GM23338 (cell line): ENCODE data around the gene ICAM5. TPM values are rescaled to one million over a fixed set of nuclear protein-coding genes. Genes with fewer than 3 reads are reported as not detected.

ENCODE experiments used
- ATAC-seq: fragments of 200-7000 bp; cut with Tn5 transposase; 3 replicates; pipeline ENCODE4 v1.9.1; 2020
- DNase-seq: peaks from one replicate; pipeline ENCODE4 v3.0.0-alpha.2; 2015; ENCODE audit warnings: low spot score
- H2AFZ ChIP-seq: fragments of 200-600 bp; sonication (generic); 2 replicates; pipeline ENCODE4 v1.8.0; 2016; ENCODE audit warnings: antibody characterized with exemption, mild to moderate bottlenecking, moderate library complexity
- H3F3A ChIP-seq: fragments of 200-600 bp; sonication (generic); replicated peaks from 2 replicates; pipeline ENCODE4 v1.8.0; 2017; ENCODE audit warnings: antibody characterized with exemption, mixed run types, low read depth
- H3K27ac ChIP-seq: fragments of 200-600 bp; sonication (generic); 2 replicates; pipeline ENCODE4 v1.6.1; 2016; ENCODE audit warnings: low read depth
- H3K27me3 ChIP-seq: fragments of 200-600 bp; sonication (generic); 2 replicates; pipeline ENCODE4 v1.8.0; 2016; ENCODE audit warnings: mild to moderate bottlenecking, mixed run types, moderate library complexity; ENCODE audit not compliant: insufficient read depth
- H3K36me3 ChIP-seq: fragments of 200-600 bp; sonication (generic); 2 replicates; pipeline ENCODE4 v1.8.0; 2016; ENCODE audit warnings: mild to moderate bottlenecking; ENCODE audit not compliant: insufficient read depth
- H3K4me1 ChIP-seq: fragments of 200-600 bp; sonication (generic); 2 replicates; pipeline ENCODE4 v1.8.0; 2016; ENCODE audit warnings: mild to moderate bottlenecking, moderate library complexity; ENCODE audit not compliant: insufficient read depth
- H3K4me2 ChIP-seq: fragments of 200-600 bp; sonication (generic); 2 replicates; pipeline ENCODE4 v1.7.1; 2017; ENCODE audit warnings: mixed run types
- H3K4me3 ChIP-seq: fragments of 200-600 bp; sonication (generic); 2 replicates; pipeline ENCODE4 v1.6.1; 2016; ENCODE audit warnings: mixed run types
- H3K79me2 ChIP-seq: fragments of 200-600 bp; sonication (generic); replicated peaks from 2 replicates; pipeline ENCODE4 v1.8.0; 2017; ENCODE audit warnings: mild to moderate bottlenecking; ENCODE audit not compliant: insufficient read depth
- H3K9me2 ChIP-seq: fragments of 200-600 bp; sonication (generic); 2 replicates; pipeline ENCODE4 v1.8.0; 2017; ENCODE audit not compliant: insufficient read depth
- H4K20me1 ChIP-seq: fragments of 200-600 bp; sonication (generic); replicated peaks from 2 replicates; pipeline ENCODE4 v1.8.0; 2017; ENCODE audit warnings: mild to moderate bottlenecking; ENCODE audit not compliant: insufficient read depth
- H3K27ac Mint-ChIP-seq: 2 replicates; pipeline ENCODE4 v1.8.0; 2020; ENCODE audit warnings: inconsistent platforms, mild to moderate bottlenecking, moderate library complexity, mixed read lengths
- H3K27me3 Mint-ChIP-seq: 3 replicates; pipeline ENCODE4 v1.8.0; 2022; ENCODE audit warnings: low read depth, mild to moderate bottlenecking, moderate library complexity, mixed read lengths, inconsistent platforms; ENCODE audit not compliant: insufficient read depth, poor library complexity
- H3K36me3 Mint-ChIP-seq: 3 replicates; pipeline ENCODE4 v1.8.0; 2021; ENCODE audit warnings: low read depth, mild to moderate bottlenecking, inconsistent platforms, moderate library complexity, mixed read lengths
- H3K4me1 Mint-ChIP-seq: 3 replicates; pipeline ENCODE4 v1.8.0; 2020; ENCODE audit warnings: mild to moderate bottlenecking, inconsistent platforms, mixed read lengths
- H3K4me3 Mint-ChIP-seq: 3 replicates; pipeline ENCODE4 v1.8.0; 2021; ENCODE audit warnings: moderate library complexity, mild to moderate bottlenecking, inconsistent platforms, mixed read lengths
- H3K9me3 Mint-ChIP-seq: 3 replicates; pipeline ENCODE4 v1.8.0; 2020; ENCODE audit warnings: moderate library complexity, mild to moderate bottlenecking, inconsistent platforms, mixed read lengths
- CREB1 ChIP-seq: fragments of 250-450 bp; sonication (Bioruptor Pico); IDR thresholded peaks from 2 replicates; pipeline ENCODE4 v1.5.0; 2020; ENCODE audit warnings: low read depth, mild to moderate bottlenecking, moderate library complexity
- EZH2 ChIP-seq: fragments of 200-600 bp; sonication (generic); IDR thresholded peaks from one replicate; pipeline ENCODE4 v1.8.0; 2017; ENCODE audit warnings: antibody characterized with exemption, mild to moderate bottlenecking, low read depth; ENCODE audit not compliant: unreplicated experiment
- EZH2phosphoT487 ChIP-seq: fragments of 200-600 bp; sonication (generic); IDR thresholded peaks from one replicate; pipeline ENCODE4 v1.8.1; 2018; ENCODE audit warnings: antibody characterized with exemption; ENCODE audit not compliant: unreplicated experiment
- JUNB ChIP-seq: IDR thresholded peaks from one replicate; pipeline ENCODE4 v1.6.1; 2016; ENCODE audit warnings: antibody characterized with exemption; ENCODE audit not compliant: unreplicated experiment
- NANOG ChIP-seq: IDR thresholded peaks from 2 replicates; pipeline ENCODE4 v1.6.1; 2016; ENCODE audit warnings: antibody characterized with exemption, borderline replicate concordance
- POLR2AphosphoS5 ChIP-seq: IDR thresholded peaks from 2 replicates; pipeline ENCODE4 v1.6.1; 2016; ENCODE audit warnings: antibody characterized with exemption, low read depth
- STAT1 ChIP-seq: IDR thresholded peaks from one replicate; pipeline ENCODE4 v1.6.1; 2016; ENCODE audit warnings: antibody characterized with exemption; ENCODE audit not compliant: unreplicated experiment
- ZNF114 ChIP-seq: fragments of 250-450 bp; sonication (Bioruptor Pico); IDR thresholded peaks from 2 replicates; pipeline ENCODE4 v1.5.0; 2020; ENCODE audit warnings: mild to moderate bottlenecking, moderate library complexity
- ZNF331 ChIP-seq: fragments of 250-450 bp; sonication (Bioruptor Pico); IDR thresholded peaks from 2 replicates; pipeline ENCODE4 v1.5.0; 2020; ENCODE audit warnings: low read depth, mild to moderate bottlenecking, moderate library complexity
- ZNF462 ChIP-seq: fragments of 250-450 bp; sonication (Bioruptor Pico); IDR thresholded peaks from 2 replicates; pipeline ENCODE4 v1.5.0; 2020; ENCODE audit warnings: mild to moderate bottlenecking, moderate library complexity
- polyA plus RNA-seq: library from polyadenylated mRNA; unstranded; fragments of >200 nt; fragmentation: Nextera tagmentation; extraction: Ambion mirVana; gene quantifications from 2 replicates; pipeline ENCODE4 v1.2.1, GENCODE V29; 2016
- total RNA-seq: library from RNA; depleted of rRNA; stranded (reverse); fragments of >200 nt; shearing (Covaris generic); gene quantifications from 2 replicates; pipeline ENCODE4 v1.2.3, GENCODE V29; 2014
- TF ChIP-seq, protein P1 (sequence below), 2 experiments: fragments of 200-600 bp in 1 of 2; sonication (generic) in 1 of 2; conservative IDR thresholded peaks; 2 replicates each; pipeline versions ENCODE4 v1.5.1 to v1.6.1; 2016 to 2017; ENCODE audit warnings: antibody characterized with exemption in 2 of 2, low read depth in 2 of 2, mild to moderate bottlenecking in 2 of 2, moderate library complexity in 1 of 2
- TF ChIP-seq, protein P2 (sequence below): IDR thresholded peaks from 2 replicates; pipeline ENCODE4 v1.6.1; 2016; ENCODE audit warnings: antibody characterized with exemption
- TF ChIP-seq, protein P3 (sequence below): IDR thresholded peaks from one replicate; pipeline ENCODE4 v1.6.1; 2018; ENCODE audit warnings: antibody characterized with exemption; ENCODE audit not compliant: unreplicated experiment

The ICAM5 gene
- total and polyA plus RNA-seq, 2 experiments from 2014 or later, result 0.47 to 4.6 TPM

GRCh38 chr19:10262771-10263170 is 27.0 kb upstream of the ICAM5 start:
- H3K36me3 Mint-ChIP-seq, result peaks cover 11% of the 10 kb centered on the region
- Histone ChIP-seq H3F3A (peaks cover 3% of the 10 kb centered on the region), H2AFZ (no peak overlapping the region), H3K27me3 (no peaks in the 10 kb centered on the region), H3K79me2 (no peaks in the 10 kb centered on the region), H3K27ac (no peak overlapping the region), H4K20me1 (no peaks in the 10 kb centered on the region), H3K36me3 (no peaks in the 10 kb centered on the region), H3K4me3 (no peak overlapping the region), H3K4me2 (no peak overlapping the region), H3K4me1 (no peaks in the 10 kb centered on the region), H3K9me2 (no peaks in the 10 kb centered on the region)
- no peak overlapping the region for H3K4me3 Mint-ChIP-seq
- H3K9me3 Mint-ChIP-seq, result no peaks in the 10 kb centered on the region; the same call in 2 of the 3 replicates
- TF ChIP-seq NANOG (no peak), EZH2phosphoT487 (no peak), ZNF331 (CRISPR knock-in tag) (no peak), CREB1 (CRISPR knock-in tag) (no peak), EZH2 (no peak), ZNF462 (no peak), POLR2AphosphoS5 (no peak), ZNF114 (CRISPR knock-in tag) (no peak), JUNB (no peak), STAT1 (no peak)
- TF ChIP-seq, protein P1, sequence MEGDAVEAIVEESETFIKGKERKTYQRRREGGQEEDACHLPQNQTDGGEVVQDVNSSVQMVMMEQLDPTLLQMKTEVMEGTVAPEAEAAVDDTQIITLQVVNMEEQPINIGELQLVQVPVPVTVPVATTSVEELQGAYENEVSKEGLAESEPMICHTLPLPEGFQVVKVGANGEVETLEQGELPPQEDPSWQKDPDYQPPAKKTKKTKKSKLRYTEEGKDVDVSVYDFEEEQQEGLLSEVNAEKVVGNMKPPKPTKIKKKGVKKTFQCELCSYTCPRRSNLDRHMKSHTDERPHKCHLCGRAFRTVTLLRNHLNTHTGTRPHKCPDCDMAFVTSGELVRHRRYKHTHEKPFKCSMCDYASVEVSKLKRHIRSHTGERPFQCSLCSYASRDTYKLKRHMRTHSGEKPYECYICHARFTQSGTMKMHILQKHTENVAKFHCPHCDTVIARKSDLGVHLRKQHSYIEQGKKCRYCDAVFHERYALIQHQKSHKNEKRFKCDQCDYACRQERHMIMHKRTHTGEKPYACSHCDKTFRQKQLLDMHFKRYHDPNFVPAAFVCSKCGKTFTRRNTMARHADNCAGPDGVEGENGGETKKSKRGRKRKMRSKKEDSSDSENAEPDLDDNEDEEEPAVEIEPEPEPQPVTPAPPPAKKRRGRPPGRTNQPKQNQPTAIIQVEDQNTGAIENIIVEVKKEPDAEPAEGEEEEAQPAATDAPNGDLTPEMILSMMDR (conservative IDR thresholded peaks at IDR 0.05; ENCODE audit: low read depth in 2 of 2), result no peak
- TF ChIP-seq, protein P2, sequence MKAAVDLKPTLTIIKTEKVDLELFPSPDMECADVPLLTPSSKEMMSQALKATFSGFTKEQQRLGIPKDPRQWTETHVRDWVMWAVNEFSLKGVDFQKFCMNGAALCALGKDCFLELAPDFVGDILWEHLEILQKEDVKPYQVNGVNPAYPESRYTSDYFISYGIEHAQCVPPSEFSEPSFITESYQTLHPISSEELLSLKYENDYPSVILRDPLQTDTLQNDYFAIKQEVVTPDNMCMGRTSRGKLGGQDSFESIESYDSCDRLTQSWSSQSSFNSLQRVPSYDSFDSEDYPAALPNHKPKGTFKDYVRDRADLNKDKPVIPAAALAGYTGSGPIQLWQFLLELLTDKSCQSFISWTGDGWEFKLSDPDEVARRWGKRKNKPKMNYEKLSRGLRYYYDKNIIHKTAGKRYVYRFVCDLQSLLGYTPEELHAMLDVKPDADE, result no peak
- TF ChIP-seq, protein P3, sequence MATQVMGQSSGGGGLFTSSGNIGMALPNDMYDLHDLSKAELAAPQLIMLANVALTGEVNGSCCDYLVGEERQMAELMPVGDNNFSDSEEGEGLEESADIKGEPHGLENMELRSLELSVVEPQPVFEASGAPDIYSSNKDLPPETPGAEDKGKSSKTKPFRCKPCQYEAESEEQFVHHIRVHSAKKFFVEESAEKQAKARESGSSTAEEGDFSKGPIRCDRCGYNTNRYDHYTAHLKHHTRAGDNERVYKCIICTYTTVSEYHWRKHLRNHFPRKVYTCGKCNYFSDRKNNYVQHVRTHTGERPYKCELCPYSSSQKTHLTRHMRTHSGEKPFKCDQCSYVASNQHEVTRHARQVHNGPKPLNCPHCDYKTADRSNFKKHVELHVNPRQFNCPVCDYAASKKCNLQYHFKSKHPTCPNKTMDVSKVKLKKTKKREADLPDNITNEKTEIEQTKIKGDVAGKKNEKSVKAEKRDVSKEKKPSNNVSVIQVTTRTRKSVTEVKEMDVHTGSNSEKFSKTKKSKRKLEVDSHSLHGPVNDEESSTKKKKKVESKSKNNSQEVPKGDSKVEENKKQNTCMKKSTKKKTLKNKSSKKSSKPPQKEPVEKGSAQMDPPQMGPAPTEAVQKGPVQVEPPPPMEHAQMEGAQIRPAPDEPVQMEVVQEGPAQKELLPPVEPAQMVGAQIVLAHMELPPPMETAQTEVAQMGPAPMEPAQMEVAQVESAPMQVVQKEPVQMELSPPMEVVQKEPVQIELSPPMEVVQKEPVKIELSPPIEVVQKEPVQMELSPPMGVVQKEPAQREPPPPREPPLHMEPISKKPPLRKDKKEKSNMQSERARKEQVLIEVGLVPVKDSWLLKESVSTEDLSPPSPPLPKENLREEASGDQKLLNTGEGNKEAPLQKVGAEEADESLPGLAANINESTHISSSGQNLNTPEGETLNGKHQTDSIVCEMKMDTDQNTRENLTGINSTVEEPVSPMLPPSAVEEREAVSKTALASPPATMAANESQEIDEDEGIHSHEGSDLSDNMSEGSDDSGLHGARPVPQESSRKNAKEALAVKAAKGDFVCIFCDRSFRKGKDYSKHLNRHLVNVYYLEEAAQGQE, result no peak
- peaks cover 8% of the 10 kb centered on the region for H3K27me3 Mint-ChIP-seq
- no peak overlapping the region for H3K27ac Mint-ChIP-seq
- DNase-seq (no peak), ATAC-seq (no peak)
- H3K4me1 Mint-ChIP-seq, result no peaks in the 10 kb centered on the region
